HepG2 (cell line): ENCODE measurements around the gene TUT4. TPM values are rescaled to one million over a fixed set of nuclear protein-coding genes. Genes with fewer than 3 reads are reported as not detected.

Experiments used
- AHDC1 ChIP-seq: sonication (generic); formaldehyde crosslinking; IDR thresholded peaks from 2 replicates; pipeline ENCODE4 v1.5.1; 2020; ENCODE audit warnings: mild to moderate bottlenecking, missing genetic modification reagents, borderline replicate concordance
- DBP ChIP-seq: sonication (generic); formaldehyde crosslinking; IDR thresholded peaks from 2 replicates; pipeline ENCODE4 v1.4.0; 2020; ENCODE audit warnings: missing genetic modification reagents; ENCODE audit errors: not compliant biosample characterization
- DMTF1 ChIP-seq: sonication (generic); formaldehyde crosslinking; IDR thresholded peaks from 2 replicates; pipeline ENCODE4 v1.4.0; 2020; ENCODE audit warnings: mild to moderate bottlenecking, missing genetic modification reagents
- LBX2 ChIP-seq: sonication (generic); formaldehyde crosslinking; IDR thresholded peaks from 2 replicates; pipeline ENCODE4 v1.5.0; 2020; ENCODE audit warnings: missing genetic modification reagents, mild to moderate bottlenecking, borderline replicate concordance
- MTERF4 ChIP-seq: sonication (generic); formaldehyde crosslinking; IDR thresholded peaks from 2 replicates; pipeline ENCODE4 v1.8.0; 2023; ENCODE audit warnings: mild to moderate bottlenecking, missing genetic modification reagents
- POLR2AphosphoS5 ChIP-seq: IDR thresholded peaks from 2 replicates; pipeline ENCODE4 v1.6.1; 2012; ENCODE audit warnings: low read depth, low read length
- STAT5B ChIP-seq: sonication (generic); formaldehyde crosslinking; IDR thresholded peaks from 2 replicates; pipeline ENCODE4 v1.4.0; 2020; ENCODE audit warnings: missing genetic modification reagents
- ZNF792 ChIP-seq: IDR thresholded peaks from 2 replicates; pipeline ENCODE4 v1.6.1; 2016
- polyA plus RNA-seq, 8 experiments: library from polyadenylated mRNA; depleted of rRNA in 3 of 8; stranded (reverse) in 7 of 8; unstranded in 1 of 8; fragments of >200 nt; fragmentation: Illumina TruSeq in 4 of 8; extraction: Trizol in 4 of 8; gene quantifications; 2 replicates each; pipeline versions ENCODE4 v1.2.1 to v1.2.3, GENCODE V29; 2011 to 2016; ENCODE audit warnings: low read depth in 4 of 8, missing spikeins in 1 of 8, mixed read lengths in 1 of 8; ENCODE audit not compliant: insufficient read depth in 1 of 8
- total RNA-seq, 5 experiments: library from RNA; depleted of rRNA; stranded (reverse); fragments of >200 nt; fragmentation: Illumina TruSeq; extraction: Trizol; gene quantifications; 2 replicates each; pipeline ENCODE4 v1.2.3, GENCODE V29; 2016; ENCODE audit warnings: low read depth in 1 of 5

TUT4 gene
- total and polyA plus RNA-seq, 2 of the 13 experiments (the other 11 are each of a cell fraction or from before 2014, with no cell fraction given) = 44.7 to 53.5 TPM

GRCh38 chr1:52549267-52549666 is 3.6 kb downstream of the TUT4 start (continued):
- TF ChIP-seq DMTF1 (no peak), ZNF792 (CRISPR knock-in tag) (no peak), POLR2AphosphoS5 (no peak), STAT5B (CRISPR knock-in tag) (no peak), MTERF4 (CRISPR knock-in tag) (no peak), DBP (no peak), LBX2 (no peak), AHDC1 (CRISPR knock-in tag) (no peak)
